Stomach (tissue), 4 donors: ENCODE measurements around the gene OASL.

Experiments used
- CTCF ChIP-seq, 7 experiments: fragments of 450-650 bp in 4 of 7; fragments of 200-600 bp in 3 of 7; sonication (generic) in 3 of 7; IDR thresholded peaks; one replicate each; pipeline ENCODE4 v1.5.1; 2016 to 2019; ENCODE audit warnings: antibody characterized with exemption in 7 of 7, control low read depth in 2 of 7, mild to moderate bottlenecking in 1 of 7
- POLR2A ChIP-seq, 4 donors: fragments of 450-650 bp; IDR thresholded peaks; one replicate each; pipeline ENCODE4 v1.6.1; 2016; ENCODE audit warnings: antibody characterized with exemption in 4 of 4, control low read depth in 2 of 4, mild to moderate bottlenecking in 1 of 4, moderate library complexity in 1 of 4
- POLR2AphosphoS5 ChIP-seq, 3 donors: sonication (generic); formaldehyde crosslinking; IDR thresholded peaks; one replicate each; pipeline ENCODE4 v1.6.1; 2016; ENCODE audit warnings: antibody characterized with exemption in 3 of 3

GRCh38 chr12:120994589-120995337, 44.3 kb downstream of the OASL start:
- TF ChIP-seq POLR2A (IDR thresholded peaks at IDR 0.05) (no peak), CTCF (IDR thresholded peaks at IDR 0.05) (no peak), POLR2AphosphoS5 (IDR thresholded peaks at IDR 0.05) (no peak)
